Stimulated activated CD8-positive, alpha-beta memory T cell treated with anti-CD3 and anti-CD28 coated beads, Interleukin-15, amount 100 ng/mL, for 48 hours (primary cell): Measurements from ENCODE around the gene HOXC6.

Experiments
- DNase-seq, 2 donors: peaks; one replicate each; pipeline ENCODE4 v3.0.0-alpha.2; 2020; ENCODE audit warnings: low read depth in 2 of 2

HOXC6 gene

DNA sequence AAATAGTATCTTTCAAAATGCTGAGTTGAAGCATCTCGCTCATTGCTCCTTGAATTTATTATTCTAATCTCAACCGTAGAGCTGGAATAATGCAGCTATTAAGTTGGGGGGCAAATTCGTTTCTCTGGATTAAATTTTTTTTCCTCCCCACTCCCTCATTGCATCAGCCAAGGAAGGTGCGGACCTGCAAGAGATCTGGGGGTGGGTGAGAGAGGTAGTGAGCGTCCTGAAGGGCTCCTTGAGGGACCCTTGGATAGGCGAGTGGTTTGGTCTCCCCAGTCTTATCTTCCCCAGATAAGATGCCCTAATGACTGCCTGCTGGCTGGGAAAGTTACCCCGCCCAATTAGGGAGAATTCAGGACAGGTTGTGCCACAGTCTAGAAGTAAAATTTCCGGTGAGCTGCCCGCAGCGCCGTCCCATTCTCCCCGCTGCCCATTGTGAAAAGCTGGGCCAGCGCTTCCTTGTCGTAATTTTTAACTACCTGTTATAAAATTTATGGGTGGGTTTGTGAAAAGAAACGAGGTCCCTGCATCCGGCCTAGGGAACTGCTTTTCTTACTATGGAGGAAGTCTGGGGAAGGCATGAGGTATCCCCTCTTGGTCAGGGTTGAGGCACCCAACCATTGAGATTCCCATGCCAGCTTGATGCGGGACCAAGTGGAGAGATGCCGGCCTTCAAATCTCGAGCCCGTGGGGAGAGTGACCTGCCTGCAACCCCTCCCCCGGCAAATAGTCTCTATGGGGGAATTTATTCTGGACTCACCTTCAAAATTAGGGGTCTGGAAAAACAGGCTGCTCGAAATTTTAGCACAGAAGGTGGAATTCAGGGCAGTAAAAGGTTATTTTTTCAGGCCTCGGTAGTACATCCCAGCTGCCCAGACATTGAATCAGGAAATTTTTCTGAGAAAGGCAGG lies 13.0 kb upstream of the HOXC6 start:
- no peak for DNase-seq

DNA sequence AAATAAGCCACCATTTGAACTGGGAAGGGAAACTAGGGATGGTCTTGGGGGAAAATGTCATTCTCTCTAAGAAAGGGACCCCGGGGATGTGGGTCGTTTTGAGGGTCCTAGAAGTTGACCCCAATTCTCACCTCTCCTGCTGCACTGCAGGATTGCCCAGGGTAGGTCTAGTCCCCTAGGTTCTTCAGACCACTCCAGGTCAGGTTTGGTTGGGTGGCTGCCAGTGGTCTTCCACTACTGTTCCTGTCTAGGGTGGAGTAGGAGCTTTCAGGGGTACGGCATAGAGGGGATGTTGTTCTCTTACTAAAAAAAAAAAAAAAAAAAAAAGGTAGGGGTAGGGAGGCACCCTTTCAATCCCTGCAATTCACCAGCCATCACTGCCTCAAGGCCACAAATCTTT lies 12.2 kb upstream of the HOXC6 start:
- no peak for DNase-seq

DNA sequence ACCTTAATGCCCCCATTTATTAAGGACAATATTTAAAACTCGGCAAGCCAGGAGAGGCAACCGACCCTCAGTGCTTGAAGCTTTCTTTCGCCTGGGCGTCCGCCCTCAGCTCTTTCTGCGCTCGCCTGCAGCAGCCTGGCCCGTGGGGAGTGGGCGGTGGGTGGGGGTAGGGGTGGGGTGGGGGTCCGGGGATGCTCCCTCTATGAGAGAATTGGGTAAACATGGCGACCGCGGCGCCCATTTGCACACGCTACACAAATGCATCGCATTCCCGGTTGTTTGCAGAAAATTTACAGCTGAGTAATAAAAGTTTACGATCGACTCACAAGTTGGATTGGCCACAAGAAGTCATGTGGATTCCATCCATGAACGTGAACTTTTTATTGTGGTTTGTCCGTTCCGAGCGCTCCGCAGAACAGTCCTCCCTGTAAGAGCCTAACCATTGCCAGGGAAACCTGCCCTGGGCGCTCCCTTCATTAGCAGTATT lies 11.7 kb upstream of the HOXC6 start:
- DNase-seq = no peak

DNA sequence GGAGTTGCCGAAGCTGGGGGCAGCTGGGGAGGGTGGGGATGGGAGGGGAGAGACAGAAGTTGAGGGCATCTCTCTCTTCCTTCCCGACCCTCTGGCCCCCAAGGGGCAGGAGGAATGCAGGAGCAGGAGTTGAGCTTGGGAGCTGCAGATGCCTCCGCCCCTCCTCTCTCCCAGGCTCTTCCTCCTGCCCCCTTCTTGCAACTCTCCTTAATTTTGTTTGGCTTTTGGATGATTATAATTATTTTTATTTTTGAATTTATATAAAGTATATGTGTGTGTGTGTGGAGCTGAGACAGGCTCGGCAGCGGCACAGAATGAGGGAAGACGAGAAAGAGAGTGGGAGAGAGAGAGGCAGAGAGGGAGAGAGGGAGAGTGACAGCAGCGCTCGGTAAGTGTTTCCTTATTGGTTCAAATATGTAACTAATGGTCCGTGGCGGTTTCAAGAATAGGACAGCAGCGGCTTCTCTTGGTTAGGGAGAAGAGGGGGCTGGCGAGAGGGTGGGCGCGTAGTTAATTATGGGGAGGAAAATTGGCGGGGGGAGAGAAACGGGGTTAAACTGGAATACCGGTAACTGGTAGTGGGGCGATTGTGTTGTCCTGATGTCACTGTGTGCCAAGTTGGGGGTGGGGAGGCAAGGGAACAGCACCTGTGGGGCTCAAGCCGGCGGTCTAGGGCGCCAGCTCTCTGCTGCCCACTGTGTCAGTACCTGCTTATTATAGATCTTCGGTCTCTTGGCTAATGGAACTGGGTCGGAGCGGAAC lies 11.0 kb upstream of the HOXC6 start:
- DNase-seq = no peak

DNA sequence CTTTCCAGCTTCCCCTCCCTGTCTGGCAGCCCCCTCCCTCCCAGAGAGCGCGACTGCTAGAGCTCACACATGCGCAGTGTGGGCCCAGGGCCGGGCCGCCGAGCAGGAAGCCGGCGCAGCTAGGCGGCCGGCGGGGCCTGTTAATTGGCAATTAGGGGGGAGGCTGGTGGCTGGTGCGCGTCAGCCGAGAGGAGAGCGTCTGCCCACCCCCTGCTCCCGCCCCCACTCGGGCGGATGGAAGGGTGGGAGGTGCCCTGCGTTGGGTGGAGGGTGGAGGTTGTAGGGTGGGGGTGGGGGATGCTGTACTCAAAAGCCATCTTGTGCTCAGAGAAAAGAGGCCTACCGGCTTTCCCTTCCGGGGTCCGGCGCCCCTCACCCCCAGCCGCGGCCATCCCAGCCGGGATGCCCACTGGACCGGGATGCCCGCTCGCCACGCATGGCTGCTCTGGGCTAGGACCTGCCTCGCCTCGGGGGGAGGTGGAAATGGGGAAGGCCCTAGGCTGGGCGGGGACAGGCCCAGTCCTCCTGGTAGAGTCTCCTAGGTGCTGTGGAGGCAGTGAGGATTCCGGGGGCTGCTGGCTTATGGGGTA lies 10.3 kb upstream of the HOXC6 start:
- peak; percentile 62 to 64 for DNase-seq

DNA sequence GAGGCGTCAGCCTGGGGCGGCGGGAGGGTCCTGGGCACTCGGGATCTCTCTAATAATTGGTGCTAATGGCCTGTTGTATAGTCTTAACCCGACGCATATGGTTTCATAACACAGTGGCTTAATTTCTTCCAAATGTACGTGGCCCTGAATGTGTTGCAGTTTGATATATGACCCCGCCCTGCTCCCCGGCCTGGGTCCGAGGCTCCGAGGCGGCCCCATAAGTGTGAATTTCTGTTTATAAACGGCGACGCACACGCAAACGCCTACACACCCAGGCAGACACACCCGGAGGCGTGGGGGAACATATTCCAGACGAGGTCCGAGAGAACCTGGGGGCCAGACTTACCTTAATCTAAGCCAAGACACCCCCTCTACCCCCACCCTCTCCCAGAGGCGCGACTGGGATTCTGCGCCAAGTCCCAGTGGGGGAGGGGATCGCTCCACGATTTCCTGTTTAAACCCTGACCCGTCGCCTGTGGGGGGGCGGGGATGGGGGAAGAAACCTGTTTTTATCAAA lies 9.7 kb upstream of the HOXC6 start:
- DNase-seq = no peak

DNA sequence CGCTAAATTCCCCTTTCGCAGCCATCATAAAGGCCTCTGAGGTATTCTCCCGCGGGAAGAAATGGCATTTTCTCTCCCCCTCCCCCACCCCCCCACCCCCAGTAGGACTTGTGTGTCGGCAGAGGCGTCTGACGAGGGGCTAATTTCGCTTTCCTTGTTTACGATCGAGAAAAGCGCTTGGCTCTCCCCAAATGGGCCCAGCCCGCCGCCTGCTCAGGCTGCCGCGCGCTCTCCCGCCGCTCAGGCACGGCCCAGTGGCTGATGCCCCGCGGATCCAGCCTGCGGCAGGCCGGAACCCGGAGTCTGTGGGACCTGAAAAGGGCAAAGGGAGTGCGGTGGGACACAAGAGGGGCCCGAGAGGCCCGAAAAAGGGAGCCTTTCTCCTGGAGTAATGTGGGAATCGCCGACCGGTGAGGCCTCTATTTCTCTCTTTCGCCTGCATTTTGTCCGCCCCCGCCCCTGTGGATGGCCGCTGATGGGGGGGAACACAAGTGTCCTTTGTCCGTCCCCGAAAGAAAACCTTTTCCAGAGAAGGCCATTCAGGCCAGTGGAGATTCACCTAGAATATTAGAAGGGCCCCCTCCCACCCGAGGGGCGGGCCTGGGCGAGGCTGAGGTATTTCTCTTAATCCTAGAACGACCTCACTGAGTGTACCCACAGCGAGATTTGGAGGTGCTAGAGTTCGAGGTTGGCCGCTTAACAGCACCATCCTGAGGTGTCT lies 9.0 kb upstream of the HOXC6 start:
- no peak for DNase-seq

DNA sequence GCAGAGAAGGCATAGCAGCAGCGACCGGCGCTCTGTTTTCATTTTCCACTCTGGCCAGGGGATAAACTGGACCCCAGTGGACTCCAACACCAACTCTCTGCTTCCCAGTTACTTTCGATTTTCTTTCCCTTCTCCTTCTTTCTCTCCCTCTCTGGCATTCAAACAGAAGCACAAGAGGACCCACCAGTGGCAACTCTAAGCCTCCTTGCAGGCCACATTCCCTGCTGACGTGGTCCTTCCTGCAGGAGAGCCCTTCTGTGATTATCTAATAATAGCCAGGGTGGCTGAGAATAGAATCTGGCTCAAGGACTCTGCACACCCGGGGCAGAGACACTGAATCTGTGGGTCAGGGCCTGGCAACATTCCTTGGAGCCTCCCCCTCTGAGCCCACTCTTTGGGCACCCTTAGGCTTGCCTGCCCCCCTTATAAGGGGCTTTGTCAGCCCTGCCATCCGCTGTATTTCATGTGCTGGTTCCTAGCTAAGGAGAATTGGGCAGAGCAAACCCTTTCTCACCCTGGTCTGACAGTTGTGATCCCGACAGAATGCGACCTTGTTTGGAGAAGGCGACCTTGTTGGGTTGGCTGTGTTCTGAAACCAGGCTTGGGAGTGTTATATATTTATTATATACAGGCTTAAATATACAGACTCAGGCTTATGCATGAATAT lies 8.2 kb upstream of the HOXC6 start:
- DNase-seq = no peak

DNA sequence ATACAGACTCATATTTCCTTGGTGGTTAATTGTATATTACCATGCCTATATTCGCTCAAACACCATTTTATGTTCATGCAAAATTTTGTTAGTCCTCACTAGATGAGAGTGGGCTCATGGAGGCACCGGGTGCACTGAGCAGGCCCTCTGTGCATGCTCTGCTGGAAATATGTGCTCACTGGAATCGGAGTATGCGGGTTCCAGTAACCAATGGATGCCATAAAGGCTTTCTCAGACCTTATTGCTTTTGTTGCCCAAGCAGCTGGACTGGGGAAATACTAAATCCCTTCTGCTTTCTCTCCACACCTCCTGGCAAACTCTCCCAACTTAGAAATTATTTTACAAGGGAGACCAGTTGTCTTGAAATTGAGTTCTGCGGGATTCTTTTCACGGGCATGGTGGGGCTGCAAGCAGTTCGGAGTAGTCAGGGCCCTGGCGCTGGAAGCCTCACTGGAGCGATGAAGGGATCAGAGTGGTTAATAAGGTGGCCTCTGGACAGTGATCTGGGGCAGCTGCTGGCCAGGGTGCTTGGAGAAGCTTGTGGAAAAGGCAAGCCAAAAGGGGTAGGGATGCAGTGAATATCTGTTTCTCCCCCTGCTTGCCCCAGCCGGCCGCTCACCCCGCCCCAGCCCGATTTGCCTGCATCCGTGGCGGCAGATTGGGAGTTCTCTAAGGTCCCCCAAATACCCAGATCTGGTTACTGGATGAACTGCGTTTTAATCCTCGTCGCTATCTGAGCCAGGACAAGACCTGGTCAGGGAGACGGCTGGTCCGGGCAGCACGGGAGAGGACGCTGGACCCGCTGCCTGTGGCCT lies 7.4 kb upstream of the HOXC6 start:
- DNase-seq = no peak

DNA sequence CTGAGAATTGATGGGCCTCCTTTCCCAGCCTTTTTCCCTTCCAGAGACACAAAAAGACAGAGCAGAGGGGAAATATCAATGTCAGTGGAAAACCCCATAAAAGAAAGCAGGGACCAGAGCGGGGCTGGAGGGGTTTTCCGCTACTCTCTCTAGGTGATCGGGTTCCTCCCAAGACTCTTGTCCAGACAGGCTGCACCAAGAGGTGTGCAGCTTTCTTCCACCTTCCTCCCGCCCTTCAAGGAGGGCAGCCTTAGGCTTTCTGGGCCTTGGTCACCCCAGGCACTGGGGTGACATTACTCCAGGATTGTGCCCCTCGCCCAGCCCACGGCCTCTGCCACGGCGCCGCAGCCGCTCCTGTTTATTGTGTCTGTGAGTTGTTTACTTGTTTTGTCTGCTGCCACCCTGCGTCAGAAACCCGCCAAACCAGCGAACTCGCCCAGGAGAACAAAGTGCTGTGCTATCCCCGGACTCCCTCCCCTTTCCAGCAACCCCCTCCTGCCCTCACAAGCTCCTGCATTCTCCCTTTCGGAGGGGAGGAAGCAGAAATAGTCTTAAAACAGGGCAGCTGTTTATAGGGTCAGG lies 6.7 kb upstream of the HOXC6 start:
- DNase-seq = no peak

DNA sequence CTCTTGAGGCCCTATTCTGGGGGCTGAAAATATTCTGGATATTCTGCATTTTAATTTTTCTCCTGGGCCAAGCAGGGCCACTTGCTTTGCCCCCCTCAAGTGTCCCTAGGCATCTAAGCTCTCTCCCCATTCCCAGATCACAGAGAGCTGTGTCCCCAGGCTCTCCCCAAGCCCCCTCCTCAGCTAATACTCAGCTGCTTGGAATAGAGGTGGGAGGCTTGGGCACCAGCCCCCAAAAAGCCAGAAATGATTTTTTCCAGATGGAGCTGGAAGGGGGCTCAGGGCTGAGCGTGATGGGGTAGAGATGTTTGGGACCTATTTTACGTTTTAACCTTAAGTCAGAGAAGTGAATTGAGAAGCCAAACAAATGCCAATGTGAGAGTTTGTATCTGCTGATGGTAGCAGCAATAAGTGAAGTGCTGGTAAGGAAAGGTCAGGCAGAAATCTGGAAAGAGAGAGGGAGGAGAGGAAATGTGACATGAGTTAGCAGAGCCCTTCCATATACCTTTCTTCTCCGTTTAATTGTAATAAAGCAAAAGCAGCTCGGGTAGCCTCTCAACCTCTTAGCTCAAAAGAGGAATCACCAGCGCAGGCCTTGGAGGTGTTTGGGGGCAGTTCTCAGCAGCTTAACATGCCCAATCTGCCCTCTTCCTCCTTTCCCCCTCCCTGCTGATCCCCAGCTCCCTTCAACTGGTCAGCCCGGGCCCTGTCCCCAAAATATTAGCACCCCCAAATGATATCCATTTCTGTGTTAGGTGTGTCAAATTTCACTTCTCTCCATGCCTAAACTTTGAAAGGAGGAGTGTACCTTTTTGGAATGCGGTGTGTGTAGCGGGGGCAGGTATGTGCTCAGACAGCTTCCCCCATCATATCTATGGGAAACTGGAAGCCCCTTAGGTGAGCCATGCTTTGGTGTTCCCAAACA lies 5.0 kb upstream of the HOXC6 start:
- DNase-seq = no peak

DNA sequence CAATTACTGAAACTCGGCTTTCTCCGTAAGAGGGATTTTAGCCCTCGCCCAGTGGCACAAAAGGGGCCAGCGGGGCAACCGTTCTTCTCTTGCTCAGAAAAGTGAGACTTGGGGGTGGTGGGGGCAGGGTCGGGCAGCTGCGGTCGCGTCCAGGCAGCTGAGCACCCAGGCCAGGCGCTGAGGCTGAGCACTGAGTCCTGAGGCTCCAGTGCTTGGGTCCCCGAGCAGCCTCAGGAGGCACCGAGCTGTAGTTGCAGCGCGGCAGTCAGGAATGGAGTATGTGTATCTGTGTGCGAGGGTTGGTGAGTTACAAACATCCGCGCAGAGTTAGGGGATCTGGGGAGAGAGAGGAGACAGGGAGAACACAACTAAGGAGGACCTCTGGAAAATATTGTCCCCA lies 4.1 kb upstream of the HOXC6 start:
- no peak for DNase-seq

DNA sequence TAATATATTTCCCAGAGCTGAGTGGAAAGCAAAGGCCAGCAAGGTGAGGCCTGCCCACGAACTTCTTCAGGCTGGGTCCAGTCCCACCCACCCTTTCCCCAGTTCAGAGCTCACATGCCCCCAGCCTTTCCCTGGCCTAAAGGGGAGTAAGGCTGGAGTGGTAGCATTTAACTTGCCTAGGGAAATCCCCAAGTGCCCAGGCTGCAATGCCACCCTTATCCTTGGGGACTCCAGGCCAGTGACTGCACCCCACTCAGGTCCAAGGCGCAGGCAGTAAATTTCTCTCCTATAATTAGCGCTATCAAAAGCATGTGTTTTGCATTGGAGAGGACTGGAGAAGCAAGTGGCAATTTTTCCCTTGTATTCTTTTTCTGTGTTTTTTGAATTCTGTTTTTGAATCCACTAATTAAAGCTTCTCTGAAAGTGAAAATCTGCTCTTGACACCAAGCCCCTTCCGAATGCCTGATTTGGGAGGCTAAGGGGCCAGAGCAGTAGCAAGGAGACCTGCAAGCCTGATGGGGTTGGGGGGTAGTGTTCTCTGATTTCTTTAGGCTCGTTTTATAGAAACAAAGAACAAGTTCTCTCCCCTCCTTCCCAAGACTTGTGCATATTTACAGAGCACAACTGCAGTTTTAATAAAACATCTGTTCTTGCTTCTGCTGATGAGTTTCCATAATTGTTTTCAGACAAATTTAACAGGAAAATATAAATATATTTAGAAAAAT lies 3.5 kb upstream of the HOXC6 start:
- no peak for DNase-seq

DNA sequence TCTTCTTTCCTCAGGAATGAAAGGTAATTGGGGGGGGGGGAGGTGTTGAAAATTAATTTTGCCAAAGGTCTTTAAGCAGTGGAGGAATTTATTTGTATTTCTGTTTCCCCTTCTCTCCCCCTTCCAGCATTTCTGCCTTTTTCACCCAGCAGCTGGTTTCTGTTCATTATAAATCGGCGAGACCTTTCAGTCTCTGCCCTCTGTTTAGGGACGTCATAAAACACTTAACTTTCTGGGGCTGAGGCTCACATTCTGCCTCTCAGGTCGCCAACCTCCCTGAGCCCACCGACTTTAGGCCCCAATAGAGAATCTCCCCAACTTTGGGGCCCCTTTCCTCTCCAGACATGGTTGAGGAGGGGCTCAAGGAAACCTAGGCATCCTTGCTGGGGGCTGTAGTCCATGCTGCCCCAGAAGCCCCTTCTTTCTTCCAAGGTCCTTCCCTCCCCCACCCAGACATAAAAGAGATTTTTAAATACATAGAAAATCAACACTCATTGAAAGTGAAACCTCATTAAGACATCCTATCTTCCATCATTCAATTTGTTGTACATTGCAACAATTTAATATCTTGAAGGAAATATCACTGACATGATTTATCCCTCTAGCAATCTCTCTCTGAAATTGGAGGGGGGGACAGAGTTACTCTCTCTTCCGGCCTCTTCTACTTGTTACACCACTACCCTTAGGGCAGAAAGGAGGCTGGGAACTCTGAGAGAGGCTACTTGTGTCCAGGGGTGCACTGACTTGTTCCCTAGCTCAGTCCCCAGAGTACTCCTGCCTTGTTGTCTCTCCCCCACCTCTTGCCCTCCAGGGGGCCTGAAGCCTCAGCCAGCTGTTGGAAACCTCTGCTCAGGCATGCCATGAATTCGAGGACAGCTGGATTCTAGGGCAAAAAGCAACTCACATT lies 2.5 kb upstream of the HOXC6 start:
- DNase-seq = no peak

DNA sequence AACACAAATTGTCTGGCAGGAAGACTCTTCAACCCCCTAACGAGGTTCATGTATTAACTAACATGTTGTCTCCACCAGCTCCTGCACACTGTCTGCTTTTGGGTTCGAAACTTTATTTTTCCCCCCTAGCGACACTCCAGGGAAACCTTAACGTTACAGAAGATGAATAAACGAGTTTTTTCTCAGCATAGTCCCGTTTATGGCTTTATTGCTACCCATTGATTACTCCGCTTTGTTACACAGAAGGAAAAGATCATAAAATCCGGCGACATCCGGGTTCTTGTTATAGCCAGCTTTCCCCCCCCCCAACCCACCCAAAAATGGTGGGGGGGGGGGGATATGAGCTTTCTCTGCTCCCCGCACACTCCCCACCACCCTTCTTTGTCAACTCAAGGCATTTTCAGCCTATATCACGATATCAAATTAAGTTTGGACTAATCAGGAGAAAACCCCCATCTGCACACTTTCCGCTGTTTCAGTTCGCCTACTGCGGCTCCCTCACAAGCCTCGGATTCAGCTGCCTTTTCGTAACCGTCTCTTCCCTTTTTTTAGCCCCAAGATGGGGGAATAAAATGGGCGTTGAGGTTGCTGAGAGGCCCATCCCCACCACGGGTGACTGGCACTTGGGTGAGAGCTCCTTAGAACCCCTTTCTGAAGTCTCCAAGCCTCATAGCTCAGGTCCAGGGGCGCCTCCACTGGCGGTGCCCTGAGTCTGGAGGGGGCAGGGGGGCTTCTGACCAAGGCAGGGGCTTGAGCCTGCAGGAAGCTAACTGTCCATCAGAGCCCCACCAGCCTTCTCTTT lies 1.4 kb upstream of the HOXC6 start:
- no peak for DNase-seq

DNA sequence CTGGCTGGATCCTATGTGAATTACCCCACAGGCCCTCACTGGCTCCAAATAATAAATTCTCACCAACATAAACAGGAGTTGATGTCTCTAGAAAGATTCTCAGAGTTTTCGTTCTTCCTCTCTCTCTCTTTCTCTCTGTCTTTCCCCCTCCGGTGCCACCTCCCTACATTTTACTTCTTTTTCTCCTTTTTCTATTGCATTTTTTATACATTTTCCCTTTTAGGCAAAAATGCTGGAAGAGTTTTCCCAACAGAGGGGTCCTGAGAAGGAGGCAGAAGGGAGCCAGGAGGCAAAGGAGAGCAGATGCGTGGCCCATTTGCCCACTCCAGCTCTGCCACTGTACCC lies 826 bp upstream of the HOXC6 start:
- DNase-seq = no peak
